HCT116 (cell line): ENCODE data around the gene ZSWIM9. TPM values are rescaled to one million over a fixed set of nuclear protein-coding genes. Genes with fewer than 3 reads are reported as not detected.

Experiments
- ATAC-seq: fragments of 200-7000 bp; cut with Tn5 transposase; 2 replicates; pipeline ENCODE4 v1.9.1; 2020; ENCODE audit warnings: mild to moderate bottlenecking, moderate library complexity
- BruUV-seq: library from RNA; stranded (reverse); fragments of 400-500 nt; replicated peaks from 2 replicates; lab custom pipeline; 2021; lab: Mats Ljungman, UMichigan
- CTCF ChIA-PET: fragments of 300-600 bp; sonication (Branson Sonifier 250); formaldehyde crosslinking; loops from one replicate; lab custom pipeline; 2021; ENCODE audit warnings: antibody characterized with exemption; lab: Charles Lee
- POLR2A ChIA-PET: fragments of 300-600, 350-600 bp; sonication (Branson Sonifier 250); formaldehyde crosslinking; loops from one replicate; lab custom pipeline; 2021; ENCODE audit warnings: antibody characterized with exemption; lab: Charles Lee
- RAD21 ChIA-PET, 2 experiments: fragments of 300-600 bp; sonication (Branson Sonifier 250); formaldehyde crosslinking; loops; one replicate each; lab custom pipeline; 2023; ENCODE audit warnings: low total read pairs in 2 of 2; ENCODE audit not compliant: uncharacterized antibody in 2 of 2, unreplicated experiment in 2 of 2, low non-redundant PET in 1 of 2; lab: Charles Lee
- DNase-seq: peaks from one replicate; pipeline ENCODE4 v3.0.0-alpha.2; 2010; ENCODE audit warnings: low read depth, low spot score
- H2AFZ ChIP-seq: fragments of 200-600 bp; shearing (Covaris generic), sonication (generic); 2 replicates; pipeline ENCODE4 v1.6.1; 2017; ENCODE audit warnings: low read depth, mixed run types, mixed read lengths, antibody characterized with exemption, low read length; ENCODE audit not compliant: poor library complexity, severe bottlenecking
- H3K27ac ChIP-seq: 2 replicates; pipeline ENCODE4 v1.5.1; 2012; ENCODE audit warnings: low read depth, low read length
- H3K27me3 ChIP-seq: fragments of 200-600 bp; sonication (generic); 2 replicates; pipeline ENCODE4 v1.6.1; 2016; ENCODE audit warnings: mixed run types, low read length, mixed read lengths; ENCODE audit not compliant: insufficient read depth
- H3K36me3 ChIP-seq, 2 experiments: fragments of 200-500 bp in 1 of 2; fragments of 200-600 bp in 1 of 2; sonication (Bioruptor generic) in 1 of 2; sonication (generic) in 1 of 2; 2 replicates each; pipeline versions ENCODE4 v1.5.1 to v1.6.1; 2014 to 2016; ENCODE audit warnings: low read length in 2 of 2, inconsistent platforms in 1 of 2, mixed read lengths in 1 of 2, mixed run types in 1 of 2; ENCODE audit not compliant: insufficient read depth in 2 of 2, control insufficient read depth in 1 of 2
- H3K4me1 ChIP-seq, 2 experiments: fragments of 200-600 bp in 1 of 2; sonication (generic) in 1 of 2; 2 replicates each; pipeline versions ENCODE4 v1.5.1 to v1.6.1; 2012 to 2017; ENCODE audit warnings: low read length in 2 of 2, inconsistent platforms in 1 of 2, mild to moderate bottlenecking in 1 of 2, mixed read lengths in 1 of 2, mixed run types in 1 of 2, moderate library complexity in 1 of 2; ENCODE audit not compliant: insufficient read depth in 2 of 2, control insufficient read depth in 1 of 2
- H3K4me2 ChIP-seq: fragments of 200-600 bp; sonication (generic); 2 replicates; pipeline ENCODE4 v1.6.1; 2017; ENCODE audit warnings: mixed run types, low read length, mixed read lengths
- H3K4me3 ChIP-seq, 2 experiments: fragments of 200-600 bp in 1 of 2; sonication (generic) in 1 of 2; replicated peaks in 1 of 2; 2 replicates each; pipeline ENCODE4 v1.5.1; 2011 to 2016; ENCODE audit warnings: low read length in 2 of 2, control low read depth in 1 of 2, low read depth in 1 of 2, mild to moderate bottlenecking in 1 of 2, mixed read lengths in 1 of 2, mixed run types in 1 of 2
- H3K79me2 ChIP-seq: fragments of 200-600 bp; sonication (generic); 2 replicates; pipeline ENCODE4 v1.6.1; 2017; ENCODE audit warnings: mild to moderate bottlenecking, mixed run types, low read length, moderate library complexity, mixed read lengths; ENCODE audit not compliant: insufficient read depth
- H3K9ac ChIP-seq: fragments of 200-600 bp; sonication (generic); 2 replicates; pipeline ENCODE4 v1.6.1; 2016; ENCODE audit warnings: low read length, mixed read lengths
- H3K9me2 ChIP-seq: fragments of 200-600 bp; sonication (generic), shearing (Covaris generic); 2 replicates; pipeline ENCODE4 v1.6.1; 2017; ENCODE audit warnings: mixed run types, mild to moderate bottlenecking, moderate library complexity; ENCODE audit not compliant: insufficient read depth
- H3K9me3 ChIP-seq, 2 experiments: fragments of 200-500 bp in 1 of 2; fragments of 200-600 bp in 1 of 2; sonication (Bioruptor generic) in 1 of 2; sonication (generic) in 1 of 2; 2 replicates each; pipeline ENCODE4 v1.6.1; 2014 to 2017; ENCODE audit warnings: low read length in 2 of 2, mixed read lengths in 2 of 2, inconsistent platforms in 1 of 2, low read depth in 1 of 2, mild to moderate bottlenecking in 1 of 2, mixed run types in 1 of 2, moderate library complexity in 1 of 2; ENCODE audit not compliant: control insufficient read depth in 1 of 2, insufficient read depth in 1 of 2
- H4K20me1 ChIP-seq: fragments of 200-600 bp; sonication (generic), shearing (Covaris generic); 2 replicates; pipeline ENCODE4 v1.6.1; 2017; ENCODE audit warnings: mixed run types, mild to moderate bottlenecking, moderate library complexity; ENCODE audit not compliant: insufficient read depth
- CTCF ChIP-seq, 3 experiments: fragments of 200-600 bp in 1 of 3; sonication (generic) in 1 of 3; IDR thresholded peaks in 2 of 3; conservative IDR thresholded peaks in 1 of 3; 2 replicates each; pipeline ENCODE4 v1.5.1; 2012 to 2017; ENCODE audit warnings: low read depth in 2 of 3, low read length in 2 of 3, antibody characterized with exemption in 1 of 3, borderline replicate concordance in 1 of 3, control low read depth in 1 of 3, mild to moderate bottlenecking in 1 of 3, mixed read lengths in 1 of 3, mixed run types in 1 of 3, moderate library complexity in 1 of 3; ENCODE audit not compliant: insufficient read depth in 1 of 3
- POLR2AphosphoS5 ChIP-seq: IDR thresholded peaks from 2 replicates; pipeline ENCODE4 v1.6.1; 2011; ENCODE audit warnings: mild to moderate bottlenecking, low read depth, low read length, moderate library complexity
- TCF7L2 ChIP-seq: IDR thresholded peaks from 2 replicates; pipeline ENCODE4 v1.7.0; 2011; ENCODE audit warnings: borderline replicate concordance, inconsistent platforms; ENCODE audit not compliant: insufficient read depth, insufficient read length; ENCODE audit errors: extremely low read depth
- ZFX ChIP-seq: fragments of 450-650 bp; IDR thresholded peaks from 2 replicates; pipeline ENCODE4 v1.6.1; 2017
- intact Hi-C: fragments of 100-400 bp; cut with micrococcal nuclease; formaldehyde crosslinking; loops from 2 replicates; pipeline ENCODE4 v1.10.0; 2022
- total RNA-seq: library from RNA; stranded (reverse); gene quantifications from one replicate; pipeline ENCODE4 v1.2.1, GENCODE V29; 2021; ENCODE audit not compliant: unreplicated experiment

Gene ZSWIM9
- total RNA-seq, 1 experiment from 2014 or later = 10.2 TPM

DNA sequence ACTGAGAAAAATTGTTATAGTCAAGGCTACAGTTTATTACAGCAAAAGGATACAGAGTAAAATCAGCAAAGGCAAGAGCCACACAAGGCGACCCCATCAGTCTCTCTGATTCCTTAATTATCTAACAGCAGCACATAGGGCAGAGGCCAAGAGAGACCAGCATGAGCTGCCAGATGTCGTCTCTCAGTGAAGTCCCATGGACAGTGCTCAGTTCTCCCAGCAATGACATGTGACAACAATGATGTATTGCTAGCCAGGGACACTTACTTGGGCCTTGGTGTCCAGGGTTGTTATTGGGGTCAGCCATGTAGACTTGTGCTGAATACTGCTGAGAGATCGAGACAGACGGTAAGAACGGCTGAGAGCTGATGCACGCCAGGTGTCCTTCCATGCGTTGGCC, 22.3 kb downstream of the ZSWIM9 start:
- H4K20me1 ChIP-seq = no peaks in the 10 kb centered on the region
- no peaks in the 10 kb centered on the region for H3K9me2 ChIP-seq
- peaks cover 0 to 7% of the 10 kb centered on the region in 2 experiments; a peak in 1 of 4 replicates for H3K4me1 ChIP-seq
- no peaks in the 10 kb centered on the region for H3K9me3 ChIP-seq
- no peak overlapping the region for H3K27ac ChIP-seq
- H3K27me3 ChIP-seq = no peaks in the 10 kb centered on the region
- 0 out of 4 replicates have a peak, but pooled peaks cover 0 to 2% of the 10 kb centered on the region in 2 experiments for H3K36me3 ChIP-seq
- no peak overlapping the region for H3K4me3 ChIP-seq
- no peak for TF ChIP-seq ZFX
- ATAC-seq (no peak), DNase-seq (no peak)
- ChIA-PET RAD21 (no interaction called here), CTCF (no interaction called here), POLR2A (no interaction called here)
- H3K79me2 ChIP-seq = no peaks in the 10 kb centered on the region
- no TSS peak for BruUV-seq
- no peak overlapping the region for H2AFZ ChIP-seq
- intact Hi-C loops = no loop called here
- no peak overlapping the region for H3K9ac ChIP-seq
- H3K4me2 ChIP-seq = no peak overlapping the region

GRCh38 chr19:48194041-48194843, 23.8 kb downstream of the ZSWIM9 start:
- ChIA-PET RAD21 (no interaction called here), POLR2A (interaction anchor here (0.8 to 1.6 kb wide), 2 partner anchors 10 to 11 kb away, joined by 3 to 4 read pairs; no protein-coding TSS in a partner anchor), CTCF (interaction anchor here (1.9 kb wide), 1 partner anchor 9 kb away, joined by 14 read pairs; no protein-coding TSS in a partner anchor)
- ATAC-seq (no peak), DNase-seq (no peak)
- BruUV-seq = no TSS peak
- no peak overlapping the region for H3K27ac ChIP-seq
- intact Hi-C loops = no loop called here
- H3K27me3 ChIP-seq = no peaks in the 10 kb centered on the region
- H4K20me1 ChIP-seq = no peaks in the 10 kb centered on the region
- peaks cover 0 to 7% of the 10 kb centered on the region in 2 experiments; a peak in 1 of 4 replicates for H3K4me1 ChIP-seq
- H3K36me3 ChIP-seq = no peaks in the 10 kb centered on the region
- no peaks in the 10 kb centered on the region for H3K79me2 ChIP-seq
- no peaks in the 10 kb centered on the region for H3K9me3 ChIP-seq
- no peak overlapping the region for H3K4me3 ChIP-seq
- H3K9me2 ChIP-seq = no peaks in the 10 kb centered on the region
- H2AFZ ChIP-seq = no peak overlapping the region
- TF ChIP-seq CTCF (IDR thresholded peaks at IDR 0.05 in 2 of 3, conservative IDR thresholded peaks at IDR 0.05 in 1 of 3; ENCODE audit: borderline replicate concordance in 1 of 3, insufficient read depth in 1 of 3, low read depth in 2 of 3, low read length in 2 of 3) = peak in 2 of 3 experiments; percentile 65 to 73; a peak in 4 of 6 replicates
- TF ChIP-seq POLR2AphosphoS5 = no peak
- TF ChIP-seq TCF7L2 = no peak
- no peak overlapping the region for H3K9ac ChIP-seq
- H3K4me2 ChIP-seq = no peak overlapping the region
